ENCODE data around the gene PNPLA7.
A peak's percentile ranks its signal among the peaks of the same experiment; 100 is the strongest.

Gene PNPLA7

DNA sequence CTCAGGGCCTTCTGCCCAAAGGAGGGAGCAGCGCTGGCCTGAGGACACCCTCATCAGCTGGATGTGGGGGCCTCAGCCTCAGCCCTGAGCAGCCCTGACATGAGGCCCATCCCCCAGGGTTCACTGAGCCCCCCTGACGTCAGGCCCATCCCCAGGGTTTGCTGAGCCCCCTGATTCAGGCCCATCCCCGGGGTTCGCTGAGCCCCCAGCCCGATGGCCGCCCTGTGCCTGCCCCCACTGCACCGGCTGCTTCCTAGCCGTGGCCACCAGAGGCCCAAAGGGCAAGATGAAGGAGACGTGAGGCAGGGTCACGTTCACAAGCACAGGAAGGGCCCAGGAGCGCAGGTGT is 71.6 kb downstream of the PNPLA7 start:
- no peak overlapping the region for H2AK5ac ChIP-seq (ENCODE audit: low read length, severe bottlenecking)
- no peak overlapping the region for H2BK120ac ChIP-seq (ENCODE audit: low read depth, low read length)
- H3K4me3 ChIP-seq (ENCODE audit: insufficient read depth in 1 of 2, low read depth in 1 of 2, low read length in 2 of 2): no peak overlapping the region
- peaks cover 11% of the 10 kb centered on the region for H3K9me3 ChIP-seq (ENCODE audit: control insufficient read depth, low read length)
- no peak overlapping the region for H2BK12ac ChIP-seq (ENCODE audit: low read length in 2 of 2)
- H3K27ac ChIP-seq (ENCODE audit: low read length, poor library complexity, severe bottlenecking): no peak overlapping the region
- H3K4me1 ChIP-seq (ENCODE audit: control insufficient read depth, insufficient read depth, low read depth, low read length): peaks cover 18% of the 10 kb centered on the region
- H3K79me1 ChIP-seq (replicated peaks; ENCODE audit: low read length, poor library complexity, severe bottlenecking): no peaks in the 10 kb centered on the region
- H4K8ac ChIP-seq (ENCODE audit: low read length): no peak overlapping the region
- no peak overlapping the region for H4K91ac ChIP-seq (ENCODE audit: low read length)
- H2BK5ac ChIP-seq (ENCODE audit: low read depth, low read length, poor library complexity, severe bottlenecking): no peak overlapping the region
- H3K4ac ChIP-seq (ENCODE audit: low read depth in 1 of 2, low read length in 2 of 2): no peak overlapping the region
- H3K14ac ChIP-seq (ENCODE audit: low read length in 2 of 2): peak overlapping the region in 1 of 2 experiments; percentile 26
- H3K23ac ChIP-seq (ENCODE audit: low read length in 2 of 2): no peak overlapping the region
- no peak overlapping the region for H3K4me2 ChIP-seq (ENCODE audit: low read length, poor library complexity, severe bottlenecking)
- no peak overlapping the region for H3K9ac ChIP-seq (ENCODE audit: low read length)
- H3K18ac ChIP-seq (ENCODE audit: low read depth in 1 of 2, low read length in 2 of 2): peak overlapping the region in 1 of 2 experiments; percentile 26
- H2BK15ac ChIP-seq (ENCODE audit: low read depth, poor library complexity, severe bottlenecking): no peak overlapping the region
- peaks cover 0 to 7% of the 10 kb centered on the region in 2 experiments for H3K27me3 ChIP-seq (ENCODE audit: control insufficient read depth in 1 of 2, insufficient read depth in 1 of 2, low read length in 2 of 2)
- no peak overlapping the region for H2AFZ ChIP-seq (ENCODE audit: low read depth, low read length)
- no peak for DNase-seq
- 87% methylated on average over 11 of the region's 11 CpGs for WGBS
- no peaks in the 10 kb centered on the region for H3K36me3 ChIP-seq (ENCODE audit: control insufficient read depth in 1 of 2, insufficient read depth in 2 of 2, low read depth in 1 of 2, low read length in 2 of 2)

DNA sequence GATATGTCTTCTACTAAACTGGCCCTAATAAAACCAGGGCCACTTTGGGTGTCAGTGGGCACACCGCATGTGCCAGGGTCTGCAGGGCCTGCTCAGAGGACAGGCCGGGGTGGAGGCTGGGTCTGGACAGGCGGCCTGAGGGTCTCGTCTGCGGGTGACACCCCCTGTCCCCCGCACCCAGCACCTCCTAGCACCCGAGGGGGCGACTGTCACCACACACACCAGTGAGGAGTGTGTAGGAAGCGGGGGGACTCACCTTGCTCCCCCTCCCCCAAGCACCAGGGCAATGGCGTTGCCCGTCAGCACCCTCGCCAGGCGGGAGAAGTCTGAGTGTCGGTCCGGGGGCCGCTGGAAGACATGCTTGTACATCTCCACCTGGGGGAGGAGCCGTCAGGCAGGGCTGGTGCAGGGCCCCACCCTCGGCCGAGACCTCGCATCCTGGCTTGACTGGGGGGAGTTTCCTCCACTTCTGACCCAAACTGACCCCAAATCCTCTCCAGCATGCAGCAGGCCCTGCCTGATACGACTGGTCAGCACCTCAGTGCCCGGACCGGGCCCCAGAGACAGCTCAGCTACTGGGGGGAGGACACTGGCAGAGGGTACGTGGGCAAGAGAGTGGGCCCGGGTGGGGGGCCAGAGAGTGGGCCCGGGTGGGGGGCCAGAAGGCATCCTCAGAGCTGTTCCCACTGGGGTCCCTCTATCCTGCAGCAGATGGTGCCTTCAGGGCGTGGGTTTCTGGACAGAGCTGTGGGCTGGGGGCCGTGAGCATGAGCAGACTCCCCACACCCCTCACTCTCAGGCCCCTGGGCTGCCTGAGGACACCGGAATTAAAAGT is 72.2 kb downstream of the PNPLA7 start:
- 90% methylated on average over 25 of the region's 29 CpGs for WGBS
- Histone ChIP-seq H3K36me3 (ENCODE audit: control insufficient read depth in 1 of 2, insufficient read depth in 2 of 2, low read depth in 1 of 2, low read length in 2 of 2) (no peaks in the 10 kb centered on the region), H2BK5ac (ENCODE audit: low read depth, low read length, poor library complexity, severe bottlenecking) (no peak overlapping the region), H3K4me2 (ENCODE audit: low read length, poor library complexity, severe bottlenecking) (no peak overlapping the region), H3K27ac (ENCODE audit: low read length, poor library complexity, severe bottlenecking) (no peak overlapping the region), H2AK5ac (ENCODE audit: low read length, severe bottlenecking) (no peak overlapping the region), H3K14ac (ENCODE audit: low read length in 2 of 2) (peak overlapping the region in 1 of 2 experiments; percentile 46), H3K4ac (ENCODE audit: low read depth in 1 of 2, low read length in 2 of 2) (no peak overlapping the region), H3K4me1 (ENCODE audit: control insufficient read depth, insufficient read depth, low read depth, low read length) (peaks cover 18% of the 10 kb centered on the region), H3K9ac (ENCODE audit: low read length) (no peak overlapping the region), H4K91ac (ENCODE audit: low read length) (no peak overlapping the region), H3K27me3 (ENCODE audit: control insufficient read depth in 1 of 2, insufficient read depth in 1 of 2, low read length in 2 of 2) (peaks cover 0 to 7% of the 10 kb centered on the region in 2 experiments), H3K79me1 (replicated peaks; ENCODE audit: low read length, poor library complexity, severe bottlenecking) (no peaks in the 10 kb centered on the region), H3K23ac (ENCODE audit: low read length in 2 of 2) (no peak overlapping the region), H4K8ac (ENCODE audit: low read length) (no peak overlapping the region), H3K18ac (ENCODE audit: low read depth in 1 of 2, low read length in 2 of 2) (peak overlapping the region in 1 of 2 experiments; percentile 26), H2BK120ac (ENCODE audit: low read depth, low read length) (no peak overlapping the region), H2BK12ac (ENCODE audit: low read length in 2 of 2) (no peak overlapping the region), H3K4me3 (ENCODE audit: insufficient read depth in 1 of 2, low read depth in 1 of 2, low read length in 2 of 2) (peak overlapping the region in 1 of 2 experiments; percentile 24), H2BK15ac (ENCODE audit: low read depth, poor library complexity, severe bottlenecking) (no peak overlapping the region), H3K9me3 (ENCODE audit: control insufficient read depth, low read length) (peaks cover 11% of the 10 kb centered on the region), H2AFZ (ENCODE audit: low read depth, low read length) (no peak overlapping the region)
- no peak for DNase-seq

DNA sequence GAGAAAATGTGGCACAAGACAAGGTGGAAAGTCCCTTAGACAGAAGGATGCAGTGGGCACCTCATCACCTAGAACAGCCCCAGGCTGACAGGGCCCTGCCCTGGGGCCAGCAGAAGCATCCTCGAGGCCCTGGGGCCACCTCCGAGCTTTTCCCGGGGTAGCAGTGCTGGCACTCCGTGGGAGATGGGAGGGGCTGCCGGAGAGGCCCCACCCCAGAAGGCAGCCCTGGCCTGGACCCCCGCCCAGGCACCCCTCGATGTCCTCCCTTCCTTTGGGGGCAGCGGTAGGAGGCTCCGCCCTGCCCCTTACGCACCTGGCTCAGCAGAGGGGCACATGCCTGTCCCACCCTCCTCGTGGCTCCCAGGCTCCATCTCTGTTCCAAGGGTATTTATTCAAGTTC is 73.3 kb downstream of the PNPLA7 start:
- Histone ChIP-seq H2BK5ac (ENCODE audit: low read depth, low read length, poor library complexity, severe bottlenecking) (no peak overlapping the region), H3K79me1 (replicated peaks; ENCODE audit: low read length, poor library complexity, severe bottlenecking) (no peaks in the 10 kb centered on the region), H3K4me3 (ENCODE audit: insufficient read depth in 1 of 2, low read depth in 1 of 2, low read length in 2 of 2) (no peak overlapping the region), H2AFZ (ENCODE audit: low read depth, low read length) (no peak overlapping the region), H3K4me1 (ENCODE audit: control insufficient read depth, insufficient read depth, low read depth, low read length) (peaks cover 11% of the 10 kb centered on the region), H4K8ac (ENCODE audit: low read length) (no peak overlapping the region), H3K9ac (ENCODE audit: low read length) (no peak overlapping the region), H3K23ac (ENCODE audit: low read length in 2 of 2) (no peak overlapping the region), H2BK15ac (ENCODE audit: low read depth, poor library complexity, severe bottlenecking) (no peak overlapping the region), H2AK5ac (ENCODE audit: low read length, severe bottlenecking) (no peak overlapping the region), H3K4ac (ENCODE audit: low read depth in 1 of 2, low read length in 2 of 2) (no peak overlapping the region), H3K18ac (ENCODE audit: low read depth in 1 of 2, low read length in 2 of 2) (no peak overlapping the region), H2BK120ac (ENCODE audit: low read depth, low read length) (no peak overlapping the region), H3K4me2 (ENCODE audit: low read length, poor library complexity, severe bottlenecking) (no peak overlapping the region), H3K14ac (ENCODE audit: low read length in 2 of 2) (no peak overlapping the region), H4K91ac (ENCODE audit: low read length) (no peak overlapping the region), H3K27me3 (ENCODE audit: control insufficient read depth in 1 of 2, insufficient read depth in 1 of 2, low read length in 2 of 2) (peaks cover 0 to 7% of the 10 kb centered on the region in 2 experiments), H3K9me3 (ENCODE audit: control insufficient read depth, low read length) (peaks cover 11% of the 10 kb centered on the region), H3K27ac (ENCODE audit: low read length, poor library complexity, severe bottlenecking) (no peak overlapping the region), H3K36me3 (ENCODE audit: control insufficient read depth in 1 of 2, insufficient read depth in 2 of 2, low read depth in 1 of 2, low read length in 2 of 2) (no peaks in the 10 kb centered on the region), H2BK12ac (ENCODE audit: low read length in 2 of 2) (no peak overlapping the region)
- no peak for DNase-seq
- WGBS: 85% methylated on average over 11 of the region's 11 CpGs

DNA sequence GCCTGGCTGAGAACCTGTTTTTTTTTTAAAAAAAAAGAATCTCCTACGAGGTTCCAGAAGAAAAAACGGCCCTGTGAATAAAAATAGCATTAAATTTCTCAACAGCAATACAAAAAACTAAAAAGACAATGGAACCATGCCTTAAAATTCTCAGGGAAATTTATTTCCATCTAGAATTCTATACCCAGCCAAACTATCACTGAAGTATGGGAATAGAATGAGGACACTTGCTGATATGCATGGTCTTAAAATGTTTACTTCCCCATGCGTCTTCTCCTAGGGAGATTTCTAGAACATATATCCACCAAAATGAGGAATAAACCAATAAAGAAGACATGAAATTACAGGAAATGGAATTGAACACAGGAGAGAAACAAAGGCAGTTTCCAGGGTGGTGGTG is 74.5 kb downstream of the PNPLA7 start:
- WGBS: 25% methylated on average over 1 of the region's 3 CpGs
- Histone ChIP-seq H3K36me3 (ENCODE audit: control insufficient read depth in 1 of 2, insufficient read depth in 2 of 2, low read depth in 1 of 2, low read length in 2 of 2) (no peaks in the 10 kb centered on the region), H2AK5ac (ENCODE audit: low read length, severe bottlenecking) (no peak overlapping the region), H3K4ac (ENCODE audit: low read depth in 1 of 2, low read length in 2 of 2) (no peak overlapping the region), H3K23ac (ENCODE audit: low read length in 2 of 2) (no peak overlapping the region), H3K4me3 (ENCODE audit: insufficient read depth in 1 of 2, low read depth in 1 of 2, low read length in 2 of 2) (no peak overlapping the region), H3K4me1 (ENCODE audit: control insufficient read depth, insufficient read depth, low read depth, low read length) (peaks cover 10% of the 10 kb centered on the region), H3K18ac (ENCODE audit: low read depth in 1 of 2, low read length in 2 of 2) (no peak overlapping the region), H3K27ac (ENCODE audit: low read length, poor library complexity, severe bottlenecking) (no peak overlapping the region), H4K91ac (ENCODE audit: low read length) (no peak overlapping the region), H2BK5ac (ENCODE audit: low read depth, low read length, poor library complexity, severe bottlenecking) (no peak overlapping the region), H3K79me1 (replicated peaks; ENCODE audit: low read length, poor library complexity, severe bottlenecking) (no peaks in the 10 kb centered on the region), H2AFZ (ENCODE audit: low read depth, low read length) (no peak overlapping the region), H3K14ac (ENCODE audit: low read length in 2 of 2) (no peak overlapping the region), H3K4me2 (ENCODE audit: low read length, poor library complexity, severe bottlenecking) (no peak overlapping the region), H3K9ac (ENCODE audit: low read length) (no peak overlapping the region), H3K27me3 (ENCODE audit: control insufficient read depth in 1 of 2, insufficient read depth in 1 of 2, low read length in 2 of 2) (peaks cover 0 to 7% of the 10 kb centered on the region in 2 experiments), H3K9me3 (ENCODE audit: control insufficient read depth, low read length) (peaks cover 11% of the 10 kb centered on the region), H2BK12ac (ENCODE audit: low read length in 2 of 2) (no peak overlapping the region), H2BK15ac (ENCODE audit: low read depth, poor library complexity, severe bottlenecking) (no peak overlapping the region), H2BK120ac (ENCODE audit: low read depth, low read length) (no peak overlapping the region), H4K8ac (ENCODE audit: low read length) (no peak overlapping the region)
- no peak for DNase-seq

All from mesenchymal stem cell (in vitro differentiated cells and primary cell).